SK-N-SH (cell line): ENCODE measurements around the gene OSBPL6. TPM values are rescaled to one million over a fixed set of nuclear protein-coding genes. Genes with fewer than 3 reads are reported as not detected.

ENCODE experiments used
- CTCF ChIA-PET: fragments of 300-600, 350-600 bp; formaldehyde crosslinking; extraction: SDS; loops from one replicate; lab custom pipeline; 2021; lab: Yijun Ruan, JAX
- POLR2A ChIA-PET: fragments of 350-600 bp; sonication (Branson Sonifier 250); formaldehyde crosslinking; extraction: SDS; loops from one replicate; lab custom pipeline; 2020; ENCODE audit warnings: antibody characterized with exemption, inconsistent platforms; lab: Yijun Ruan, JAX
- DNase-seq: peaks from one replicate; pipeline ENCODE4 v3.0.0; 2012
- H2AFZ ChIP-seq: fragments of 200-600 bp; sonication (generic); 2 replicates; pipeline ENCODE4 v1.8.1; 2016; ENCODE audit warnings: antibody characterized with exemption, mild to moderate bottlenecking, low read depth
- H3F3A ChIP-seq: fragments of 200-600 bp; sonication (generic); replicated peaks from 2 replicates; pipeline ENCODE3; 2016; ENCODE audit warnings: antibody characterized with exemption, mild to moderate bottlenecking; ENCODE audit not compliant: insufficient read depth
- H3K27ac ChIP-seq, 2 experiments: fragments of 200-500 bp in 1 of 2; fragments of 200-600 bp in 1 of 2; sonication (Bioruptor generic) in 1 of 2; sonication (generic), shearing (Covaris generic) in 1 of 2; 2 replicates each; pipeline versions ENCODE4 v1.5.1 to v1.6.1; 2014 to 2016; ENCODE audit warnings: low read depth in 2 of 2, inconsistent platforms in 1 of 2, low read length in 1 of 2, mild to moderate bottlenecking in 1 of 2, mixed read lengths in 1 of 2
- H3K27me3 ChIP-seq: fragments of 200-600 bp; sonication (generic), shearing (Covaris generic); 2 replicates; pipeline ENCODE4 v1.6.1; 2016; ENCODE audit warnings: mixed run types; ENCODE audit not compliant: insufficient read depth
- H3K36me3 ChIP-seq, 2 experiments: fragments of 200-500 bp in 1 of 2; fragments of 200-600 bp in 1 of 2; sonication (Bioruptor generic) in 1 of 2; sonication (generic) in 1 of 2; replicated peaks in 1 of 2; 2 replicates each; pipeline versions ENCODE3 to v1.5.1; 2014 to 2016; ENCODE audit warnings: low read length in 1 of 2, mild to moderate bottlenecking in 1 of 2; ENCODE audit not compliant: insufficient read depth in 2 of 2, control insufficient read depth in 1 of 2
- H3K4me1 ChIP-seq, 2 experiments: fragments of 200-500 bp in 1 of 2; fragments of 200-600 bp in 1 of 2; sonication (Bioruptor generic) in 1 of 2; sonication (generic), shearing (Covaris generic) in 1 of 2; 2 replicates each; pipeline versions ENCODE4 v1.5.1 to v1.6.1; 2014 to 2016; ENCODE audit warnings: low read depth in 1 of 2, low read length in 1 of 2, mixed run types in 1 of 2; ENCODE audit not compliant: insufficient read depth in 2 of 2, control insufficient read depth in 1 of 2
- H3K4me2 ChIP-seq: fragments of 200-600 bp; sonication (generic), shearing (Covaris generic); 2 replicates; pipeline ENCODE4 v1.6.1; 2017; ENCODE audit warnings: mixed run types
- H3K4me3 ChIP-seq, 2 experiments: fragments of 200-500 bp in 1 of 2; fragments of 200-600 bp in 1 of 2; sonication (Bioruptor generic) in 1 of 2; sonication (generic), shearing (Covaris generic) in 1 of 2; 2 replicates each; pipeline versions ENCODE4 v1.5.1 to v1.8.1; 2014 to 2016; ENCODE audit warnings: low read depth in 2 of 2, inconsistent platforms in 1 of 2, low read length in 1 of 2, mild to moderate bottlenecking in 1 of 2, mixed read lengths in 1 of 2, moderate library complexity in 1 of 2
- H3K79me2 ChIP-seq: fragments of 200-600 bp; sonication (generic); 2 replicates; pipeline ENCODE4 v1.8.1; 2017; ENCODE audit warnings: mild to moderate bottlenecking; ENCODE audit not compliant: insufficient read depth
- H3K9ac ChIP-seq: fragments of 200-600 bp; sonication (generic); 2 replicates; pipeline ENCODE4 v1.6.1; 2017; ENCODE audit warnings: mixed run types
- H3K9me2 ChIP-seq: fragments of 200-600 bp; sonication (generic); 2 replicates; pipeline ENCODE4 v1.6.1; 2017; ENCODE audit warnings: mixed run types
- H3K9me3 ChIP-seq: fragments of 200-600 bp; sonication (generic); 2 replicates; pipeline ENCODE4 v1.6.1; 2017; ENCODE audit warnings: mixed run types, mild to moderate bottlenecking, moderate library complexity
- H4K20me1 ChIP-seq: fragments of 200-600 bp; sonication (generic); 2 replicates; pipeline ENCODE4 v1.6.1; 2017; ENCODE audit warnings: mild to moderate bottlenecking, mixed run types; ENCODE audit not compliant: insufficient read depth
- CHD2 ChIP-seq: fragments of 150-350 bp; IDR thresholded peaks from 2 replicates; pipeline ENCODE4 v1.6.1; 2018; ENCODE audit warnings: low read length; ENCODE audit not compliant: partially characterized antibody
- ELF1 ChIP-seq: IDR thresholded peaks from 2 replicates; pipeline ENCODE4 v1.4.0; 2012
- EP300 ChIP-seq, 2 experiments: IDR thresholded peaks; 2 replicates each; pipeline versions ENCODE4 v1.4.0 to v1.6.1; 2012; ENCODE audit warnings: borderline replicate concordance in 1 of 2, low read depth in 1 of 2, low read length in 1 of 2
- EZH2phosphoT487 ChIP-seq: fragments of 200-600 bp; sonication (generic); IDR thresholded peaks from 2 replicates; pipeline ENCODE4 v1.6.1; 2017; ENCODE audit warnings: low read depth, mixed run types, mild to moderate bottlenecking, antibody characterized with exemption, moderate library complexity, borderline replicate concordance
- FOXJ3 ChIP-seq: sonication (generic); formaldehyde crosslinking; IDR thresholded peaks from 2 replicates; pipeline ENCODE4 v1.5.1; 2020; ENCODE audit warnings: mild to moderate bottlenecking, missing genetic modification reagents
- FOXM1 ChIP-seq: IDR thresholded peaks from 2 replicates; pipeline ENCODE4 v1.4.0; 2012; ENCODE audit warnings: low read depth, mild to moderate bottlenecking
- GABPA ChIP-seq: IDR thresholded peaks from 2 replicates; pipeline ENCODE4 v1.4.0; 2012; ENCODE audit warnings: low read depth, mild to moderate bottlenecking
- GATA2 ChIP-seq: sonication (generic); formaldehyde crosslinking; IDR thresholded peaks from 2 replicates; pipeline ENCODE4 v1.5.0; 2020; ENCODE audit warnings: mild to moderate bottlenecking, missing genetic modification reagents
- JUND ChIP-seq: IDR thresholded peaks from 2 replicates; pipeline ENCODE4 v1.4.0; 2012
- MEF2A ChIP-seq: IDR thresholded peaks from 2 replicates; pipeline ENCODE4 v1.4.0; 2012; ENCODE audit warnings: low read depth, borderline replicate concordance
- MXI1 ChIP-seq: IDR thresholded peaks from 2 replicates; pipeline ENCODE4 v1.6.1; 2012; ENCODE audit warnings: mild to moderate bottlenecking, low read depth, low read length, improper control_type of control experiment
- NFIC ChIP-seq: IDR thresholded peaks from 2 replicates; pipeline ENCODE4 v1.4.0; 2012; ENCODE audit warnings: borderline replicate concordance
- PBX3 ChIP-seq: IDR thresholded peaks from 2 replicates; pipeline ENCODE4; 2012
- POLR2AphosphoS5 ChIP-seq: IDR thresholded peaks from 2 replicates; pipeline ENCODE4 v1.6.1; 2012; ENCODE audit warnings: low read depth, low read length
- RCOR1 ChIP-seq: fragments of 150-350 bp; IDR thresholded peaks from 2 replicates; pipeline ENCODE4 v1.6.1; 2017; ENCODE audit warnings: antibody characterized with exemption, low read length
- SMC3 ChIP-seq: IDR thresholded peaks from 2 replicates; pipeline ENCODE4 v1.6.1; 2012; ENCODE audit warnings: low read depth, low read length, improper control_type of control experiment
- TAF1 ChIP-seq: IDR thresholded peaks from 2 replicates; pipeline ENCODE4 v1.6.1; 2012; ENCODE audit warnings: low read depth, mild to moderate bottlenecking, low read length, moderate library complexity, borderline replicate concordance
- WGBS: methylation state at CpG from one replicate; pipeline ENCODE4 v1.1.6; 2017; ENCODE audit warnings: low lambda C conversion rate; 5-methylcytosine and 5-hydroxymethylcytosine counted together
- polyA plus RNA-seq, 3 experiments: library from polyadenylated mRNA; depleted of rRNA; stranded (reverse); fragments of >200 nt; gene quantifications; 2 replicates each; pipeline ENCODE4 v1.2.3, GENCODE V29; 2012
- TF ChIP-seq, protein P1 (sequence below): fragments of 150-350 bp; IDR thresholded peaks from 2 replicates; pipeline ENCODE4 v1.6.1; 2016; ENCODE audit warnings: mild to moderate bottlenecking, low read depth, low read length
- TF ChIP-seq, protein P2 (sequence below): IDR thresholded peaks from 2 replicates; pipeline ENCODE4 v1.4.0; 2012; ENCODE audit warnings: low read depth, borderline replicate concordance
- TF ChIP-seq, protein P3 (sequence below): IDR thresholded peaks from 2 replicates; pipeline ENCODE4 v1.4.0; 2012; ENCODE audit warnings: low read depth

OSBPL6 gene
- polyA plus RNA-seq, 1 of the 3 experiments (the other 2 are of a cell fraction), result 2.7 TPM

DNA sequence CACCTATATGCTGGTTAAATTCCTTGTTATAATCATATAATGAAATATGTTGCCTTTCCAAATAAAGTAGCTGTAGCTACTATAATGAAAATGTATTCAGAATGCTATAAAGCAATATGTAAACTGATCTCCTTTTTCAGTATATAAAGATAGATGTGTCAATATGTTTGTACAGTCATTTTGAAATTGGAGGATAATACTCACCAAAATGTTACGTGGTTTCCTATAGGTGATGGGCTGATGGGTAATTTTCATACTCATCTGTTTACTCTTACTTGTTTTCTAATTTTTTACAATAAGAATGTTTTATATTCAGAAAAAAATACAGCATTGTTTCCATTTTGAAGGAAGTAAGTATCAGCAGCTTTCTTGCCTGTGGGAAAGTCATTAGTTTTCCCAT is 186.5 kb downstream of the OSBPL6 start (continued):
- no peak for TF ChIP-seq ELF1

- H3K4me1 ChIP-seq, result no peaks in the 10 kb centered on the region; a peak in 1 of 4 replicates
- H4K20me1 ChIP-seq, result no peaks in the 10 kb centered on the region
- whole genome bisulfite sequencing, result 87% methylated on average over 5 of the region's 5 CpGs
- H3K36me3 ChIP-seq, result peaks cover 0 to 12% of the 10 kb centered on the region in 2 experiments
- H3K4me3 ChIP-seq, result no peak overlapping the region
- no peaks in the 10 kb centered on the region for H3K79me2 ChIP-seq
- no peak overlapping the region for H2AFZ ChIP-seq
- no peaks in the 10 kb centered on the region for H3K27me3 ChIP-seq
- no peaks in the 10 kb centered on the region for H3K9me3 ChIP-seq
- ChIA-PET CTCF (no interaction called here), POLR2A (no interaction called here)
- H3K4me2 ChIP-seq, result no peak overlapping the region
- H3K27ac ChIP-seq, result no peak overlapping the region
- no peak overlapping the region for H3K9ac ChIP-seq
- H3F3A ChIP-seq, result no peaks in the 10 kb centered on the region
- DNase-seq, result no peak
- no peaks in the 10 kb centered on the region for H3K9me2 ChIP-seq
- TF ChIP-seq GABPA (no peak), PBX3 (no peak), FOXM1 (no peak), MXI1 (no peak), RCOR1 (no peak), EZH2phosphoT487 (no peak), POLR2AphosphoS5 (no peak), JUND (no peak), NFIC (no peak), EP300 (IDR thresholded peaks at IDR 0.05; ENCODE audit: borderline replicate concordance in 1 of 2, low read depth in 1 of 2, low read length in 1 of 2) (no peak), CHD2 (no peak)
- TF ChIP-seq, protein P1, sequence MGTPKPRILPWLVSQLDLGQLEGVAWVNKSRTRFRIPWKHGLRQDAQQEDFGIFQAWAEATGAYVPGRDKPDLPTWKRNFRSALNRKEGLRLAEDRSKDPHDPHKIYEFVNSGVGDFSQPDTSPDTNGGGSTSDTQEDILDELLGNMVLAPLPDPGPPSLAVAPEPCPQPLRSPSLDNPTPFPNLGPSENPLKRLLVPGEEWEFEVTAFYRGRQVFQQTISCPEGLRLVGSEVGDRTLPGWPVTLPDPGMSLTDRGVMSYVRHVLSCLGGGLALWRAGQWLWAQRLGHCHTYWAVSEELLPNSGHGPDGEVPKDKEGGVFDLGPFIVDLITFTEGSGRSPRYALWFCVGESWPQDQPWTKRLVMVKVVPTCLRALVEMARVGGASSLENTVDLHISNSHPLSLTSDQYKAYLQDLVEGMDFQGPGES, result no peak
These were observed 189.4 kb downstream of the OSBPL6 start for GRCh38 chr2:178383718-178384117.

GRCh38 chr2:178385595-178386148 is 191.4 kb downstream of the OSBPL6 start:
- H3K4me1 ChIP-seq, result no peaks in the 10 kb centered on the region; a peak in 1 of 4 replicates
- H3K9me3 ChIP-seq, result no peaks in the 10 kb centered on the region
- no peaks in the 10 kb centered on the region for H3K27me3 ChIP-seq
- no peak for DNase-seq
- no peaks in the 10 kb centered on the region for H3K9me2 ChIP-seq
- ChIA-PET CTCF (interaction anchor here (0.7 to 1.3 kb wide), 3 partner anchors 11 to 29 kb away, joined by 3 to 4 read pairs (median 3); no protein-coding TSS in a partner anchor), POLR2A (no interaction called here)
- H4K20me1 ChIP-seq, result no peaks in the 10 kb centered on the region
- no peak overlapping the region for H3K27ac ChIP-seq
- WGBS, result 74% methylated on average over 4 of the region's 4 CpGs
- H3K79me2 ChIP-seq, result no peaks in the 10 kb centered on the region
- H2AFZ ChIP-seq, result no peak overlapping the region
- no peaks in the 10 kb centered on the region for H3F3A ChIP-seq
- H3K4me3 ChIP-seq, result no peak overlapping the region
- H3K4me2 ChIP-seq, result no peak overlapping the region
- H3K36me3 ChIP-seq, result peaks cover 0 to 12% of the 10 kb centered on the region in 2 experiments
- H3K9ac ChIP-seq, result no peak overlapping the region
- TF ChIP-seq ELF1, result no peak
- no peak for TF ChIP-seq MEF2A
- TF ChIP-seq JUND, result no peak
- TF ChIP-seq MXI1, result no peak
- TF ChIP-seq, protein P2, sequence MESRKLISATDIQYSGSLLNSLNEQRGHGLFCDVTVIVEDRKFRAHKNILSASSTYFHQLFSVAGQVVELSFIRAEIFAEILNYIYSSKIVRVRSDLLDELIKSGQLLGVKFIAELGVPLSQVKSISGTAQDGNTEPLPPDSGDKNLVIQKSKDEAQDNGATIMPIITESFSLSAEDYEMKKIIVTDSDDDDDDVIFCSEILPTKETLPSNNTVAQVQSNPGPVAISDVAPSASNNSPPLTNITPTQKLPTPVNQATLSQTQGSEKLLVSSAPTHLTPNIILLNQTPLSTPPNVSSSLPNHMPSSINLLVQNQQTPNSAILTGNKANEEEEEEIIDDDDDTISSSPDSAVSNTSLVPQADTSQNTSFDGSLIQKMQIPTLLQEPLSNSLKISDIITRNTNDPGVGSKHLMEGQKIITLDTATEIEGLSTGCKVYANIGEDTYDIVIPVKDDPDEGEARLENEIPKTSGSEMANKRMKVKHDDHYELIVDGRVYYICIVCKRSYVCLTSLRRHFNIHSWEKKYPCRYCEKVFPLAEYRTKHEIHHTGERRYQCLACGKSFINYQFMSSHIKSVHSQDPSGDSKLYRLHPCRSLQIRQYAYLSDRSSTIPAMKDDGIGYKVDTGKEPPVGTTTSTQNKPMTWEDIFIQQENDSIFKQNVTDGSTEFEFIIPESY, result no peak
- TF ChIP-seq FOXJ3 (CRISPR knock-in tag), result no peak
- no peak for TF ChIP-seq FOXM1
- TF ChIP-seq, protein P1, result no peak
- no peak for TF ChIP-seq SMC3
- no peak for TF ChIP-seq TAF1
- no peak for TF ChIP-seq RCOR1
- TF ChIP-seq GATA2 (CRISPR knock-in tag), result no peak
- TF ChIP-seq NFIC, result no peak
- no peak for TF ChIP-seq EP300 (IDR thresholded peaks at IDR 0.05; ENCODE audit: borderline replicate concordance in 1 of 2, low read depth in 1 of 2, low read length in 1 of 2)
- TF ChIP-seq, protein P3, sequence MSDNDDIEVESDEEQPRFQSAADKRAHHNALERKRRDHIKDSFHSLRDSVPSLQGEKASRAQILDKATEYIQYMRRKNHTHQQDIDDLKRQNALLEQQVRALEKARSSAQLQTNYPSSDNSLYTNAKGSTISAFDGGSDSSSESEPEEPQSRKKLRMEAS, result no peak
- TF ChIP-seq EZH2phosphoT487, result no peak
